WERI-Rb-1 (cell line): Measurements from ENCODE around the gene RNF212.

Experiments used
- DNase-seq: peaks from one replicate; pipeline ENCODE4 v3.0.0-alpha.2; 2020
- H3K27ac ChIP-seq: fragments of 250-450 bp; sonication (Bioruptor Pico); 2 replicates; pipeline ENCODE4 v1.5.1; 2020; ENCODE audit warnings: mild to moderate bottlenecking, moderate library complexity
- H3K27me3 ChIP-seq: fragments of 250-450 bp; sonication (Bioruptor Pico); 2 replicates; pipeline ENCODE4 v1.5.1; 2021; ENCODE audit warnings: mild to moderate bottlenecking, low read depth, moderate library complexity; ENCODE audit not compliant: insufficient read depth, severe bottlenecking
- H3K36me3 ChIP-seq: fragments of 250-450 bp; sonication (Bioruptor Pico); 2 replicates; pipeline ENCODE4 v1.5.1; 2020; ENCODE audit warnings: mild to moderate bottlenecking, moderate library complexity
- H3K4me3 ChIP-seq: 2 replicates; pipeline ENCODE4 v1.5.1; 2011; ENCODE audit warnings: low read depth, mild to moderate bottlenecking, control low read depth, low read length
- H3K9me3 ChIP-seq: fragments of 250-450 bp; sonication (Bioruptor Pico); 2 replicates; pipeline ENCODE4 v1.5.1; 2021; ENCODE audit warnings: mild to moderate bottlenecking, moderate library complexity; ENCODE audit not compliant: severe bottlenecking
- TF ChIP-seq, protein P1 (sequence below): IDR thresholded peaks from 2 replicates; pipeline ENCODE4 v1.5.1; 2011; ENCODE audit warnings: low read depth, mild to moderate bottlenecking, control low read depth, inconsistent platforms, low read length

Gene RNF212

DNA sequence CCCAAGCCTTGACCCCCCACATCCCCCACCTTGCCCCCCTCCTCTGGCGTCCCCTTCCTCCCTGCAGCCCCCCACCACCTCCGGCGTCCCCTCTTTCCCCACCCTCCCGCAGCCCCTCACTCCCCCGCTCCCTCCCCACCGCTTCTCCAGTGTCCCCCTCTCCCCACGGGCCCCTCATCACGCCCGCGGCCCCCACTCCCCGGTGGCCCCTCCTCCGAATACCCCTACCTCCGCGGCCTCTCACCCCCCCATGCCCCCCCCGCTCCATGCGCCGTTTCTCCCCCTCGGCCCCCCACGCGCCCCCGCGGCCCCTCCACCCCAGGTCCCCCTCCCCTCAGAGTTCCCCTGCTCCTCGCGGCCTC is 562 bp downstream of the RNF212 start:
- Histone ChIP-seq H3K27me3 (no peaks in the 10 kb centered on the region), H3K4me3 (no peak overlapping the region), H3K9me3 (no peaks in the 10 kb centered on the region), H3K27ac (no peak overlapping the region), H3K36me3 (no peaks in the 10 kb centered on the region)
- TF ChIP-seq, protein P1, sequence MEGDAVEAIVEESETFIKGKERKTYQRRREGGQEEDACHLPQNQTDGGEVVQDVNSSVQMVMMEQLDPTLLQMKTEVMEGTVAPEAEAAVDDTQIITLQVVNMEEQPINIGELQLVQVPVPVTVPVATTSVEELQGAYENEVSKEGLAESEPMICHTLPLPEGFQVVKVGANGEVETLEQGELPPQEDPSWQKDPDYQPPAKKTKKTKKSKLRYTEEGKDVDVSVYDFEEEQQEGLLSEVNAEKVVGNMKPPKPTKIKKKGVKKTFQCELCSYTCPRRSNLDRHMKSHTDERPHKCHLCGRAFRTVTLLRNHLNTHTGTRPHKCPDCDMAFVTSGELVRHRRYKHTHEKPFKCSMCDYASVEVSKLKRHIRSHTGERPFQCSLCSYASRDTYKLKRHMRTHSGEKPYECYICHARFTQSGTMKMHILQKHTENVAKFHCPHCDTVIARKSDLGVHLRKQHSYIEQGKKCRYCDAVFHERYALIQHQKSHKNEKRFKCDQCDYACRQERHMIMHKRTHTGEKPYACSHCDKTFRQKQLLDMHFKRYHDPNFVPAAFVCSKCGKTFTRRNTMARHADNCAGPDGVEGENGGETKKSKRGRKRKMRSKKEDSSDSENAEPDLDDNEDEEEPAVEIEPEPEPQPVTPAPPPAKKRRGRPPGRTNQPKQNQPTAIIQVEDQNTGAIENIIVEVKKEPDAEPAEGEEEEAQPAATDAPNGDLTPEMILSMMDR: no peak
- no peak for DNase-seq

DNA sequence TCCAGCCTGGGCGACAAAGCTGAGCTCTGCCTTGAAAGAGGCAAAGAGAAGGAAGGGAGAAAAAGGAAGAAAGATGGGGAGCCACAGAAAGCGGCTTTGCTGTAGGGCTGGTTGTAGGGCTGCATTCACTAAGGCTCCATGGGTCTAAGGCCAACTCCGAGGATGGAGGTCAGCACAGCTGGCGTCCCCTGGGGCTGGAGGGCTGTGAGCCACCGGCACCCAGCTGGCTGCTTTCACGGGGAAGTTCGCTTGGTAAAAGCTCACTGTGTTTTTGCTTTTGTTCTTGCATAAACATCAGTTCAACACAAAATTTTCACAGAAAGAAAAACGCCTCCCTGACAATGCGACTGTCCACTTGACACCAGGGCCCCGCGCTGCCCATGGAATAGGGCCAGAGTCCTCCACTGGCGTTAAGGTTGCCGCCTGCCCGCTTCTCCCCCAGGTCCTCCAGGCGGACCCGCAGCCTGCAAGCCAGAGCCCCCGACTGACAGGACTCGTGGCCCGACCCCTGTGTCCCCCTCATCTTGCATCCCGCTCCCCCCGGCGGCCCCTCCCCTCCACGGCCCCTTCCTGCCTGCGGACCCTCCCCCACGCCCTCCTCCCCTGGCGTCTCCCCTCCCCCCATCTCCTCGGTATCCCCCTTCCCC is 1.1 kb downstream of the RNF212 start:
- H3K36me3 ChIP-seq: no peaks in the 10 kb centered on the region
- H3K27ac ChIP-seq: no peak overlapping the region
- no peaks in the 10 kb centered on the region for H3K27me3 ChIP-seq
- no peak overlapping the region for H3K4me3 ChIP-seq
- H3K9me3 ChIP-seq: no peaks in the 10 kb centered on the region
- DNase-seq: no peak
- TF ChIP-seq, protein P1: no peak

DNA sequence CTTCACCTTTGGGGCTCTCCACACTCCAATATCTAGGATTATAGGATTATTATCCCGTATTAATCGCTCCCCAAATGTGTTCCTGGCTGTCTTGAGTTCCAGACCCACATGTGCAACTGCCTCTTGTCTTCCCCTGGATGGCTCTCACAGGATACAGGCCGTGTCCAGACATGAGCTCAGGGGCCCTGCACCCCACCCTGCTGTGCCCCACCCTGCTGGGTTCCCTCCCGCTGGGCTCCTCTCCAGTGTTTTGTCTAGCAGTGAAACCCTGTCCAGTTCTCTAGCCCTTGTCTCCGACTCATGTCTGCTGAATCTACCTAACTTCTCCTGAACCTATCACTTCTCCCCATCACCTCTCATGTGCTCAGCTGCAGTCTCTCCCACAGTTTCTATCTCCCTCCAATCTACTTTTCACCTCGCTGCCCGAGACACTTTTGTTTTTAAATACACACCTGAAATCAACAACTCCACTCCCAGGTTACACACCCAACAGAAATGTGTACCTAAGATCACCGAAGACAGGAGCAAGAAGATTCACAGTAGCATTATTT is 2.0 kb downstream of the RNF212 start:
- no peak overlapping the region for H3K27ac ChIP-seq
- DNase-seq: no peak
- no peaks in the 10 kb centered on the region for H3K36me3 ChIP-seq
- TF ChIP-seq, protein P1: no peak
- H3K9me3 ChIP-seq: no peaks in the 10 kb centered on the region
- H3K27me3 ChIP-seq: no peaks in the 10 kb centered on the region
- H3K4me3 ChIP-seq: no peak overlapping the region

DNA sequence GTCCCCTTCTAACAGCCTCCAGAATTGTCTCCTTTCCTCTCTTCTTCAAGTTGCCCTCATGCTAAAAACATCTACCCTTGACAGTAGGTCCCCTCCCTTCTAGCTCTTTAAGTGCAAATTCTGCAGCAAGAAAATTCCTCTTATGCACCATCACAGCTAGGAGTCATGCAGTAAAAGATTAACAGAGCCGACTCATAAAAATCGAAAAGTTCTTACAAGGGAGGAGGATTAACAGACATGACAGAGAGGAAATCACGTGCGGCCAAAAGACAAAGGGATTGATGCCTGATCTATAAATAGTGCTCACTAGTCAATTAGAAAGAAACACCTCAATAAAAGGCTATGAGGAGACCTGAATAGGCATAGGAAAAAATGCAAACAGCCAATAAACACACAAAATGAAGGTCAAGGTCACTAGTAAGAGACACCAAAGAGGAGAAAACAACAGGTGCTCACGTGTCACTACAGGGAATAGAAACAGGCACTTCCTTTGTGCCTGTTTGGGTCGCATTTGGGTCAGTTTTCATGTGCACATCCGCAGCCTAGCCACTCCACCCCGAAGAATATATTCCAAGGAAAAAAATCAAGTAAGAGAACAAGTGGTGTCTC is 3.4 kb downstream of the RNF212 start:
- DNase-seq: no peak
- Histone ChIP-seq H3K9me3 (no peaks in the 10 kb centered on the region), H3K27me3 (no peaks in the 10 kb centered on the region), H3K36me3 (no peaks in the 10 kb centered on the region), H3K4me3 (no peak overlapping the region), H3K27ac (no peak overlapping the region)
- TF ChIP-seq, protein P1: no peak

DNA sequence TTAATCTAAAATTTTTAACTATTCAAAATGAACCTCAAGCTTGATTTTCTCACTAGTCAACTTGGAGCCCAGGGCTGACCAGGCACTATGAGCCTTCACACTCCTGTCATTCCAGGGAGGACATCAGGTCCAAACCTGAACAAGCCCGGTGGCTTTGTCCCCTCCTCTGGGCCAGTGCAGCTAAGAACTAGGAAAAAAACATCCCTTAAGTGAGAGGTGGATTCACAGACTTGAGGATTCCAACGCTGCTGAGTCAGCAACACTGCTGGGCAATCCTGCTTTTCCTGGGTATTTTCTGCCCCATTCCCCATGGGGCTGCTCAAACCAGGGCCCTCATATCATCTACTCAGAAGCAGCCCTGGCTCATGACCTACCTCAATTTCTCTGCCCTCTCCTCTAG is 4.0 kb downstream of the RNF212 start:
- Histone ChIP-seq H3K9me3 (no peaks in the 10 kb centered on the region), H3K27me3 (no peaks in the 10 kb centered on the region), H3K4me3 (no peak overlapping the region), H3K27ac (no peak overlapping the region), H3K36me3 (no peaks in the 10 kb centered on the region)
- TF ChIP-seq, protein P1: no peak
- DNase-seq: no peak

DNA sequence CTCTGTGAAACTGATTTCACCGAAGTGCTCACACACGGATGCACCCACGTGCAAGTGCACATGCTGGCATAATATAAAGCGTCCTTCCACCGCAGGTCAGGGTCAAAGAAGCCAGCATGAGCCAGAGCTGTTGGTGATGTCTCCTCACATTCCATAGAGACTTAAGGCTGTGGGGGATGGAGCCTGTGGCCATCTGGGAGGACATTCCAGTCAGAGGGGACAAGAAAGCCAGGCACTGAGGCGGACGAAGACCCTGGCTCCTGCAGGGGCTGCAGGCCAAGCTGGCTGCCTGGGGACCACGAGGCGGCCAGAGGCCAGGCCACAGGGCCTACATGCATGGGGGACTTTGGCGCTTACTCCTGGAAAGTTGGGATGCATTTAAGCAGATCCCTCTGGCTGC is 7.7 kb downstream of the RNF212 start:
- DNase-seq: peak; percentile 76
- TF ChIP-seq, protein P1: no peak
- Histone ChIP-seq H3K27ac (peak overlapping the region; percentile 68), H3K27me3 (no peaks in the 10 kb centered on the region), H3K36me3 (no peaks in the 10 kb centered on the region), H3K4me3 (no peak overlapping the region), H3K9me3 (no peaks in the 10 kb centered on the region)
